ENCODE results near the gene HLA-DQB1. TPM values are rescaled to one million over a fixed set of nuclear protein-coding genes. Genes with fewer than 3 reads are reported as not detected.
"Not testable (repeated sequence)": the region's sequence is repeated elsewhere in the genome, so short reads cannot be mapped to it uniquely, and the experiment has no call there.

The HLA-DQB1 gene
- total RNA-seq, 2 donors from 2014 or later: 4.2 to 13.8 TPM

- no peak for DNase-seq (ENCODE audit: low spot score)
- intact Hi-C loops (cut with DNase I): no loop called here
These were observed 29.1 kb downstream of the HLA-DQB1 start, which contains the start of gene HLA-DQA1 for GRCh38 chr6:32637219-32637880. TSS of gene HLA-DQA1 (plus strand) at chr6:32637406. CDS start at chr6:32637459, 53 bp downstream.

GRCh38 chr6:32635526-32636123 lies 30.8 kb downstream of the HLA-DQB1 start:
- DNase-seq (ENCODE audit: low spot score): no peak
- intact Hi-C loops (cut with DNase I): no loop called here

GRCh38 chr6:32629793-32630192 lies 36.7 kb downstream of the HLA-DQB1 start:
- DNase-seq (ENCODE audit: low spot score); intact Hi-C loops (cut with DNase I): not testable (repeated sequence)

GRCh38 chr6:32627831-32628230 lies 38.6 kb downstream of the HLA-DQB1 start:
- no peak for DNase-seq (ENCODE audit: low spot score)
- intact Hi-C loops (cut with DNase I): no loop called here

- DNase-seq (ENCODE audit: low spot score): no peak
- intact Hi-C loops (cut with DNase I): no loop called here
These were observed 39.2 kb downstream of the HLA-DQB1 start for GRCh38 chr6:32627249-32627648.

GRCh38 chr6:32625137-32625536 lies 41.3 kb downstream of the HLA-DQB1 start:
- intact Hi-C loops (cut with DNase I): no loop called here
- no peak for DNase-seq (ENCODE audit: low spot score)

GRCh38 chr6:32624565-32624964 lies 41.9 kb downstream of the HLA-DQB1 start:
- DNase-seq (ENCODE audit: low spot score): no peak
- intact Hi-C loops (cut with DNase I): no loop called here

- intact Hi-C loops (cut with DNase I): no loop called here
These were observed 42.8 kb downstream of the HLA-DQB1 start for GRCh38 chr6:32623693-32624092.

GRCh38 chr6:32622545-32623401 lies 43.7 kb downstream of the HLA-DQB1 start:
- intact Hi-C loops (cut with DNase I): no loop called here

More at GRCh38 chr6:32623693-32624092, 42.8 kb downstream of the HLA-DQB1 start:
- DNase-seq (ENCODE audit: low spot score): no peak

GRCh38 chr6:32621372-32621771 lies 45.1 kb downstream of the HLA-DQB1 start:
- intact Hi-C loops (cut with DNase I): no loop called here

More at GRCh38 chr6:32622545-32623401, 43.7 kb downstream of the HLA-DQB1 start:
- DNase-seq (ENCODE audit: low spot score): no peak

GRCh38 chr6:32617751-32618150 lies 48.7 kb downstream of the HLA-DQB1 start:
- no peak for DNase-seq (ENCODE audit: low spot score)
- intact Hi-C loops (cut with DNase I): no loop called here

More at GRCh38 chr6:32621372-32621771, 45.1 kb downstream of the HLA-DQB1 start:
- DNase-seq (ENCODE audit: low spot score): no peak

GRCh38 chr6:32615885-32616532 lies 50.4 kb downstream of the HLA-DQB1 start:
- no peak for DNase-seq (ENCODE audit: low spot score)
- intact Hi-C loops (cut with DNase I): no loop called here

- intact Hi-C loops (cut with DNase I): no loop called here
- no peak for DNase-seq (ENCODE audit: low spot score)
These were observed 51.9 kb downstream of the HLA-DQB1 start for GRCh38 chr6:32614366-32615081.

GRCh38 chr6:32613475-32613874 lies 53.0 kb downstream of the HLA-DQB1 start:
- intact Hi-C loops (cut with DNase I): no loop called here
- no peak for DNase-seq (ENCODE audit: low spot score)

- DNase-seq (ENCODE audit: low spot score): no peak
- intact Hi-C loops (cut with DNase I): no loop called here
These were observed 55.7 kb downstream of the HLA-DQB1 start for GRCh38 chr6:32610682-32611296.

GRCh38 chr6:32609731-32610640 lies 56.5 kb downstream of the HLA-DQB1 start:
- DNase-seq (ENCODE audit: low spot score): no peak
- intact Hi-C loops (cut with DNase I): no loop called here
